CD14-positive monocyte (primary cell): ENCODE measurements around the gene UBE2N. TPM values are rescaled to one million over a fixed set of nuclear protein-coding genes. Genes with fewer than 3 reads are reported as not detected.

Experiments used
- DNase-seq, 3 donors: peaks; one replicate each; pipeline ENCODE4 v3.0.0-alpha.2; 2011 to 2022
- H2AFZ ChIP-seq: 2 replicates; pipeline ENCODE4 v1.6.0; 2012; ENCODE audit warnings: mild to moderate bottlenecking, low read depth, low read length, inconsistent platforms; ENCODE audit not compliant: insufficient read depth, poor library complexity, severe bottlenecking
- H3K27ac ChIP-seq, 2 donors: 1 replicate in 1 of 2; 2 replicates in 1 of 2; pipeline ENCODE4 v1.5.1; 2012 to 2013; ENCODE audit warnings: low read length in 2 of 2, control low read depth in 1 of 2, inconsistent platforms in 1 of 2, low read depth in 1 of 2, mild to moderate bottlenecking in 1 of 2
- H3K27me3 ChIP-seq, 2 donors: one replicate each; pipeline versions ENCODE4 v1.6.0 to v1.6.1; 2011 to 2013; ENCODE audit warnings: low read length in 2 of 2; ENCODE audit not compliant: control insufficient read depth in 2 of 2, insufficient read depth in 2 of 2
- H3K36me3 ChIP-seq, 2 donors: replicated peaks in 1 of 2; 1 replicate in 1 of 2; 2 replicates in 1 of 2; pipeline versions ENCODE4 v1.5.1 to v1.6.1; 2012 to 2013; ENCODE audit warnings: low read length in 2 of 2, control low read depth in 1 of 2, inconsistent platforms in 1 of 2, mild to moderate bottlenecking in 1 of 2; ENCODE audit not compliant: insufficient read depth in 2 of 2, control insufficient read depth in 1 of 2
- H3K4me1 ChIP-seq, 2 donors: 1 replicate in 1 of 2; 2 replicates in 1 of 2; pipeline versions ENCODE4 v1.5.1 to v1.6.1; 2012 to 2013; ENCODE audit warnings: low read length in 2 of 2, control low read depth in 1 of 2, inconsistent platforms in 1 of 2, mild to moderate bottlenecking in 1 of 2, moderate library complexity in 1 of 2; ENCODE audit not compliant: insufficient read depth in 2 of 2, control insufficient read depth in 1 of 2
- H3K4me2 ChIP-seq: replicated peaks from 2 replicates; pipeline ENCODE3; 2012; ENCODE audit warnings: low read length, moderate library complexity, mild to moderate bottlenecking; ENCODE audit not compliant: poor library complexity, severe bottlenecking; ENCODE audit errors: extremely low read depth
- H3K4me3 ChIP-seq, 3 experiments: fragments of 200-600 bp in 1 of 3; sonication (generic) in 1 of 3; replicated peaks in 1 of 3; 1 replicate in 2 of 3; 2 replicates in 1 of 3; pipeline ENCODE4 v1.5.1; 2011 to 2013; ENCODE audit warnings: low read length in 3 of 3, mild to moderate bottlenecking in 3 of 3, control low read depth in 2 of 3, low read depth in 2 of 3, inconsistent platforms in 1 of 3, moderate library complexity in 1 of 3
- H3K79me2 ChIP-seq: 2 replicates; pipeline ENCODE4 v1.6.0; 2012; ENCODE audit warnings: mild to moderate bottlenecking, control low read depth, inconsistent platforms, low read length, moderate library complexity; ENCODE audit not compliant: insufficient read depth
- H3K9ac ChIP-seq: 2 replicates; pipeline ENCODE4 v1.6.0; 2017; ENCODE audit warnings: low read length, mild to moderate bottlenecking; ENCODE audit not compliant: insufficient read depth, poor library complexity, severe bottlenecking
- H3K9me3 ChIP-seq, 2 donors: replicated peaks in 1 of 2; 1 replicate in 1 of 2; 2 replicates in 1 of 2; pipeline versions ENCODE4 v1.5.1 to v1.6.1; 2012 to 2013; ENCODE audit warnings: low read length in 2 of 2, control low read depth in 1 of 2; ENCODE audit not compliant: control insufficient read depth in 1 of 2, insufficient read depth in 1 of 2
- H4K20me1 ChIP-seq: 2 replicates; pipeline ENCODE4 v1.6.0; 2012; ENCODE audit warnings: mild to moderate bottlenecking, low read length, control low read depth, moderate library complexity; ENCODE audit not compliant: insufficient read depth
- H3K27ac Mint-ChIP-seq, 7 donors: one replicate each; pipeline ENCODE4 v1.8.0; 2020; ENCODE audit warnings: mild to moderate bottlenecking in 7 of 7, mixed read lengths in 7 of 7, moderate library complexity in 6 of 7, inconsistent platforms in 2 of 7
- H3K27me3 Mint-ChIP-seq, 3 donors: one replicate each; pipeline ENCODE4 v1.8.0; 2021 to 2022; ENCODE audit warnings: low read depth in 3 of 3, mild to moderate bottlenecking in 3 of 3, mixed read lengths in 3 of 3, moderate library complexity in 3 of 3, inconsistent platforms in 1 of 3
- H3K36me3 Mint-ChIP-seq, 2 donors: one replicate each; pipeline ENCODE4 v1.8.0; 2020; ENCODE audit warnings: mixed read lengths in 2 of 2, inconsistent platforms in 1 of 2, mild to moderate bottlenecking in 1 of 2
- H3K4me1 Mint-ChIP-seq: one replicate; pipeline ENCODE4 v1.8.0; 2020; ENCODE audit warnings: mild to moderate bottlenecking, mixed read lengths
- H3K4me3 Mint-ChIP-seq, 2 donors: one replicate each; pipeline ENCODE4 v1.8.0; 2020; ENCODE audit warnings: mild to moderate bottlenecking in 2 of 2, mixed read lengths in 2 of 2, moderate library complexity in 1 of 2
- H3K9me3 Mint-ChIP-seq, 7 donors: one replicate each; pipeline ENCODE4 v1.8.0; 2020 to 2022; ENCODE audit warnings: mixed read lengths in 7 of 7, mild to moderate bottlenecking in 6 of 7, moderate library complexity in 6 of 7, inconsistent platforms in 2 of 7
- WGBS: methylation state at CpG from one replicate; pipeline ENCODE4 v1.1.5; 2013; ENCODE audit warnings: missing lambda C conversion rate; ENCODE audit not compliant: insufficient coverage; 5-methylcytosine and 5-hydroxymethylcytosine counted together
- intact Hi-C, 2 donors: fragments of 100-400 bp; cut with micrococcal nuclease; formaldehyde crosslinking; loops; one replicate each; pipeline versions ENCODE4 v1.15.0 to v1.15.1; 2023
- polyA plus RNA-seq, 3 donors: library from polyadenylated mRNA; depleted of rRNA in 1 of 3; unstranded in 2 of 3; stranded (reverse) in 1 of 3; fragments of 300-500 nt in 2 of 3; fragments of >200 nt in 1 of 3; fragmentation: Illumina TruSeq in 2 of 3; gene quantifications; 1 replicate in 2 of 3; 2 replicates in 1 of 3; pipeline ENCODE4 v1.2.3, GENCODE V29; 2012 to 2021
- TF ChIP-seq, protein P1 (sequence below): fragments of 200-600 bp; IDR thresholded peaks from one replicate; pipeline ENCODE4 v1.8.0; 2022; ENCODE audit warnings: antibody characterized with exemption, mild to moderate bottlenecking

Gene UBE2N
- polyA plus RNA-seq, 3 donors: 31.2 to 119 (median 108) TPM

DNA sequence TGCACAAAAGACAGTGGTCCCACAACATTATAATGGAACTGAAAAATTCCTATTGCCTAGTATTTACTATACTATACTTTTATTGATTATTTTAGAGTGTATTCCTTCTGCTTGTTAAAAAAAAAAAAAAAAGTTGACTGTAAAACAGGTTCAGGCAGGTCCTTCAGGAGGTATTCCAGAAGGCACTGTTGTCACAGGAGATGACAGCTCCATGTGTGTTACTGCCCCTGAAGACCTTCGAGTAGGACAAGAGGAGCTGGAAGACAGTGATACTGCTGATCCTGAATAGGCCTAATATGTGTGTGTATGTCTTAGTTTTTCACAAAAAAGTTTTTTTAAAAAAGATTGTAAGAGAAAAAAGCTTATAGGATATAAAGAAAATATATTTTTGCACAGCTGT is 12.3 kb downstream of the UBE2N start:
- no CpG with 5 or more reads among the region's 1 CpG for WGBS
- Histone ChIP-seq H3K27me3 (no peaks in the 10 kb centered on the region), H3K4me1 (peaks cover 26 to 37% of the 10 kb centered on the region in 2 donors), H3K27ac (no peak overlapping the region), H3K36me3 (no peaks in the 10 kb centered on the region), H3K9ac (no peak overlapping the region), H3K9me3 (no peaks in the 10 kb centered on the region), H3K4me2 (no peak overlapping the region), H2AFZ (no peak overlapping the region), H3K4me3 (no peak overlapping the region), H3K79me2 (peaks cover 100% of the 10 kb centered on the region), H4K20me1 (peaks cover 96% of the 10 kb centered on the region)
- intact Hi-C loops: no loop called here
- TF ChIP-seq, protein P1, sequence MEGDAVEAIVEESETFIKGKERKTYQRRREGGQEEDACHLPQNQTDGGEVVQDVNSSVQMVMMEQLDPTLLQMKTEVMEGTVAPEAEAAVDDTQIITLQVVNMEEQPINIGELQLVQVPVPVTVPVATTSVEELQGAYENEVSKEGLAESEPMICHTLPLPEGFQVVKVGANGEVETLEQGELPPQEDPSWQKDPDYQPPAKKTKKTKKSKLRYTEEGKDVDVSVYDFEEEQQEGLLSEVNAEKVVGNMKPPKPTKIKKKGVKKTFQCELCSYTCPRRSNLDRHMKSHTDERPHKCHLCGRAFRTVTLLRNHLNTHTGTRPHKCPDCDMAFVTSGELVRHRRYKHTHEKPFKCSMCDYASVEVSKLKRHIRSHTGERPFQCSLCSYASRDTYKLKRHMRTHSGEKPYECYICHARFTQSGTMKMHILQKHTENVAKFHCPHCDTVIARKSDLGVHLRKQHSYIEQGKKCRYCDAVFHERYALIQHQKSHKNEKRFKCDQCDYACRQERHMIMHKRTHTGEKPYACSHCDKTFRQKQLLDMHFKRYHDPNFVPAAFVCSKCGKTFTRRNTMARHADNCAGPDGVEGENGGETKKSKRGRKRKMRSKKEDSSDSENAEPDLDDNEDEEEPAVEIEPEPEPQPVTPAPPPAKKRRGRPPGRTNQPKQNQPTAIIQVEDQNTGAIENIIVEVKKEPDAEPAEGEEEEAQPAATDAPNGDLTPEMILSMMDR: no peak
- Mint-ChIP-seq H3K4me1 (peaks cover 67% of the 10 kb centered on the region), H3K9me3 (no peaks in the 10 kb centered on the region), H3K27me3 (no peaks in the 10 kb centered on the region), H3K4me3 (no peak overlapping the region), H3K27ac (peak overlapping the region in 1 of 7 donors; percentile 12), H3K36me3 (peaks cover 3 to 4% of the 10 kb centered on the region in 2 donors)
- DNase-seq: no peak

DNA sequence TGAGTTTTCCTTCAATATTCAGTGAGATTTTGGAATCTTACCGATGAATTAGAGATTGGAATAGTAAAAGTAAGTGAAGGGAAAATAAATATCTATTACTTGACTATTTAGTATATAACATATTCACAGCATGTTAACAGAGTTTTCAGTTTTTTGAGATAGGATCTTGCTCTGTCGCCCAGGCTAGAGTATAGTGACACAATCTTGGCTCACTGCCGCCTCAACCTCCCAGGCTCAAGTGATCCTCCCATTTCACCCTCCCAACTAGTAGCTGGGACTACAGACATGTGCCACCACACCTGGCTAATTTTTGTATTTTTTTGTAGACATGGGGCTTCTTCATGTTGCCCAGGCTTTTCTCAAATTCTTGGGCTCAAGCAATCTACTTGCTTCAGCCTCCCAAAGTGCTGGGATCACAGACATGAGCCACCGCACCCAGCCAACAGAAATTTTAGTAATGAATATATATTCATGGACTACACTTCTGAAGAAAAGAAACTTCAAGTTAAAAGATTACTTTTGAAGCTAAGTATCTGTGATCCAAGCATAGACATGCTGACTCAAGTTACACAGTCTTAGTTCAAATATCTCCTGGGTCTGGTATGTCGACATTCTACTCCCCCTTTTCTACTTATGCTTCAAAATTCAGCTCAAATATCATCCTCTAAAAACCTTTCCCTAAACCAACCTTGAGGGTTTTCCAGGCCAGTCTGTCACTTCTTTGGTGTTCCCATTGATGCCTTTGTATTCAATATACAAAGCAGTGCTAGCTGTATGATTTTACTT is 13.8 kb downstream of the UBE2N start:
- intact Hi-C loops: no loop called here

More for the DNA sequence above, 13.8 kb downstream of the UBE2N start:
- Histone ChIP-seq H3K4me2 (no peak overlapping the region), H3K4me1 (peaks cover 14 to 23% of the 10 kb centered on the region in 2 donors), H3K27me3 (no peaks in the 10 kb centered on the region), H3K4me3 (no peak overlapping the region), H2AFZ (no peak overlapping the region), H3K79me2 (peaks cover 100% of the 10 kb centered on the region), H3K9me3 (no peaks in the 10 kb centered on the region), H3K9ac (no peak overlapping the region), H3K27ac (peak overlapping the region in 1 of 2 donors; percentile 44), H3K36me3 (no peaks in the 10 kb centered on the region), H4K20me1 (peaks cover 98% of the 10 kb centered on the region)
- DNase-seq: no peak
- no peaks in the 10 kb centered on the region for H3K27me3 Mint-ChIP-seq
- no peak overlapping the region for H3K4me3 Mint-ChIP-seq
- H3K4me1 Mint-ChIP-seq: peaks cover 62% of the 10 kb centered on the region
- no peaks in the 10 kb centered on the region for H3K9me3 Mint-ChIP-seq
- H3K36me3 Mint-ChIP-seq: peaks cover 3 to 4% of the 10 kb centered on the region in 2 donors
- peak overlapping the region in 1 of 7 donors; percentile 34 for H3K27ac Mint-ChIP-seq
- WGBS: 67% methylated on average over 1 of the region's 5 CpGs
- TF ChIP-seq, protein P1: no peak
